ENCODE results near the gene TENT5C. TPM values are rescaled to one million over a fixed set of nuclear protein-coding genes. Genes with fewer than 3 reads are reported as not detected.

TENT5C gene
- total and polyA plus RNA-seq, 10 of the 15 experiments (the other 5 are each of a cell fraction or from before 2014, with no cell fraction given): 0.19 to 2.4 (median 0.78) TPM

DNA sequence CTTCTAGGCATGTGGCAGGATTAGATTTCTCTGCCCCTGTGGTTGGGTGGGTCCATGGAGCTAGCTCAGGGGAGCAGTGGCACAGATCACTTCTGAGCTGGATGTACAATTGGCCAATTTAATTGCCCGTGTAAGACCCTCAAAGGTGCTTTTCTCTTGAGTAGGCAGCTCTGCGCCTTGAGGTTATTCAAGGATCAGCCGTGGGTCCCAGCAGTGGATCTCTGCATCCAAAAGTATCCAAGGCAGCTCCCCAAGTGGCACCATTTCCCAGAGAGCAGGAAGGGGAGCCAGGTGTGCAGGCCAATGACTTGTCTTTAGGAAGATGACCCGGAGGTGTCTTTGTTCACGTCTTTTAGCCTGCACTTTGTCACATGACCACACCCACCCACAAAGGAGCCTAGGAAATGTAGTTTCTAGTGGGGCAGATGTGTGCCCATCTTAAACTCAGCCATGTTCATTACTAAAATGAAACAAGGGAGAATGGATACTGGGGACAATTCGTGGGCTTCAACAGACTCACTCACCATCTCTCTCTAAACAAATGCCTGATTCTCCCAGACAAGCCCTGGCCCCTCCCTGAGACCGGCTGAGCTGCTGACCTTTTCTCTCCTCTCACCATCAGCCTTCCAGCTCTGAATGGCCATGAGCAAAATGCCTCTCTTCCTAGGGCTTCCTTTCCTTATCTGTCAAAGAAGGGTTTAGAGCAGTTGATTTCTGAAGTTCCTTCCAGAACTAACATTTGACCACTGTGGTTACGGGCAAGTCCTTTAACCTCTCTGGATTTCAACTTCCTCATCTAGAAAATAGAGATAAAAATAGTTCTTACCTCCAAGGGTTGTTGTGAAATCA lies 41.4 kb upstream of the TENT5C start (continued):
- no peak for TF ChIP-seq RELA (IDR thresholded peaks at IDR 0.05; ENCODE audit: borderline replicate concordance, partially characterized antibody)
- TF ChIP-seq PAX5 (IDR thresholded peaks at IDR 0.05; ENCODE audit: borderline replicate concordance, low read depth, low read length): no peak
- TF ChIP-seq CBX3 (IDR thresholded peaks at IDR 0.05; ENCODE audit: borderline replicate concordance, low read depth): no peak

DNA sequence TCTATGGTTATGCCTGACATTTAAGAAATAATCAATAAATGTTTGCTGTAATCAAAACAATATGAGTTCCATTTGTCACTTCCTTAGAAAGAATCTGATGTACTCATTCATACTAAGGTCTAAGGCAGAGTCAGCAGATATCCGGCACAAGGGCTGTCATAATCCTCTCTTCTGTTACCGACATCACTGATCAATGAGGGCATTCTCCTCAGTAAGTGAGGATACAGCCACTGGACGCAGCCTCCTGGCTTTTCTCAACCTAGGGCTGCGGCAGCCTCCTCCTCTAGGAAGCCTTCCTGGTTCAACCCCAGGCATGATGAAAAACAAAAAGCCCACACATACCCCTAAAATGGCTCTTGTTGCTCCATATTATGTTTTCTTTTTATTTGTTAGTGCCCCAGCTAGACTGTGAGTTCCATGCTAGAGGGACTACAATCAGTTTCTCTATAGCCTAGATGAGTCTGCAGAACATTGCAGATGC lies 40.7 kb upstream of the TENT5C start:
- BruUV-seq (replicated peaks): no TSS peak
- Histone ChIP-seq H3K9ac (ENCODE audit: control insufficient read depth, insufficient read depth, low read length) (no peak overlapping the region), H3K9me3 (replicated peaks; ENCODE audit: control insufficient read depth, insufficient read depth, low read length) (no peaks in the 10 kb centered on the region), H3K79me2 (ENCODE audit: control insufficient read depth, insufficient read depth, low read length) (no peaks in the 10 kb centered on the region), H3K4me2 (ENCODE audit: control insufficient read depth, insufficient read depth) (no peak overlapping the region), H3K4me1 (ENCODE audit: control insufficient read depth, insufficient read depth, low read length) (no peaks in the 10 kb centered on the region), H3K27me3 (replicated peaks in 1 of 2; ENCODE audit: control insufficient read depth in 2 of 2, insufficient read depth in 2 of 2, low read length in 1 of 2) (peaks cover 0 to 6% of the 10 kb centered on the region in 2 experiments; a peak in 3 of 4 replicates), H4K20me1 (ENCODE audit: control insufficient read depth, insufficient read depth) (peaks cover 3% of the 10 kb centered on the region), H3K36me3 (ENCODE audit: control insufficient read depth in 2 of 2, insufficient read depth in 2 of 2, low read length in 1 of 2) (no peaks in the 10 kb centered on the region), H2AFZ (ENCODE audit: control insufficient read depth, low read depth, low read length) (no peak overlapping the region), H3K4me3 (no peak overlapping the region), H3K27ac (ENCODE audit: control insufficient read depth, insufficient read depth) (no peak overlapping the region)
- POLR2A ChIA-PET: no interaction called here
- DNase-seq (ENCODE audit: low read depth, low spot score): no peak
- TF ChIP-seq TBL1XR1 (IDR thresholded peaks at IDR 0.05; ENCODE audit: low read depth, low read length): no peak
- no peak for TF ChIP-seq MTA3 (IDR thresholded peaks at IDR 0.05; ENCODE audit: borderline replicate concordance, low read length)
- TF ChIP-seq POLR2AphosphoS5 (IDR thresholded peaks at IDR 0.05; ENCODE audit: low read length): no peak
- no peak for TF ChIP-seq CBX5 (IDR thresholded peaks at IDR 0.05; ENCODE audit: low read depth)
- no peak for TF ChIP-seq IRF4 (IDR thresholded peaks at IDR 0.05; ENCODE audit: low read depth, low read length)
- no peak for TF ChIP-seq TCF7 (IDR thresholded peaks at IDR 0.05; ENCODE audit: borderline replicate concordance)
- no peak for TF ChIP-seq SMARCA5 (IDR thresholded peaks at IDR 0.05)
- no peak for TF ChIP-seq NR2C1 (IDR thresholded peaks at IDR 0.05)
- TF ChIP-seq CREB1 (IDR thresholded peaks at IDR 0.05; ENCODE audit: low read depth): no peak
- no peak for TF ChIP-seq FOXK2 (IDR thresholded peaks at IDR 0.05)
- TF ChIP-seq TCF12 (IDR thresholded peaks at IDR 0.05; ENCODE audit: low read depth, low read length): no peak
- TF ChIP-seq POU2F2 (IDR thresholded peaks at IDR 0.05; ENCODE audit: borderline replicate concordance, low read depth, low read length): no peak
- TF ChIP-seq GABPA (IDR thresholded peaks at IDR 0.05; ENCODE audit: low read depth): no peak
- intact Hi-C loops (cut with micrococcal nuclease; ENCODE audit: unreplicated experiment): no loop called here
- SMC1A ChIA-PET (ENCODE audit: uncharacterized antibody, unreplicated experiment): no interaction called here
- RAD21 ChIA-PET (ENCODE audit: unreplicated experiment): no interaction called here
- WGBS (ENCODE audit: insufficient coverage, insufficient replicate concordance, low lambda C conversion rate, missing lambda C conversion rate): 74% methylated on average over 4 of the region's 4 CpGs
- ATAC-seq: no peak
- CTCF ChIA-PET: interaction anchor here (0.7 kb wide), 1 partner anchor 194 kb away, joined by 3 read pairs; no protein-coding TSS in a partner anchor
- in situ Hi-C loops (cut with MboI): no loop called here
- FAIRE-seq: no peak

Data from GM12878 (cell line).